ENCODE measurements around the gene CPNE6. TPM values are rescaled to one million over a fixed set of nuclear protein-coding genes. Genes with fewer than 3 reads are reported as not detected.

CPNE6 gene
- total and polyA plus RNA-seq, 2 of the 8 experiments (the other 6 are each of a cell fraction or from before 2014, with no cell fraction given) = 0.05 TPM; not detected in 1

DNA sequence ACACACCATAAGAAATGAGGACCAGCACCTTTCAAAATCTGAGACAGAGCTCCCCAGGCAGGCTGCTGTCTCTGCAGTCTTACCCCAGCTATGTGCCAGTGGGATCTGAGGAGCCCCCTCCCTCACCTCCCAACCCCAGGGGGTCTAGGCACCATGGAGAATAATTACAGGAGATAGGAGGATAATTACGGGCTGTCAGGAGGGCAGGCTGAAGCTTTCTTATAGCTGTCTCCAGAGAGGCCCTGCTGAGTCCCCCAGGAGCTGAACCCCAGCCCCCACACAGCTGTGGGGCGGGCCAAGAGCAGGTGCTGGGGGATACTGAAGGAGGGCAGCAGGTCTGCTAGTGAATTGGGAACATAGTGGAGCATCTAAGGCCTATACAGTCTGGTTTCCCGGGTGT, 6.8 kb downstream of the CPNE6 start:
- H3K9ac ChIP-seq (replicated peaks in 1 of 4; ENCODE audit: extremely low read depth in 1 of 4, low read depth in 3 of 4, low read length in 3 of 4) = no peak overlapping the region; a peak in 1 of 7 replicates
- POLR2A ChIA-PET (ENCODE audit: partially characterized antibody) = interaction anchor here (1.5 to 27.2 kb wide), 3 partner anchors 15 to 101 kb away, joined by 4 to 626 read pairs (median 36); partner anchors contain the start of gene PCK2

More for the DNA sequence above, 6.8 kb downstream of the CPNE6 start:
- H4K91ac ChIP-seq (replicated peaks; ENCODE audit: insufficient read length, low read length) = no peak overlapping the region
- no peak overlapping the region for H3K23ac ChIP-seq (ENCODE audit: insufficient read length)
- H3K27me3 ChIP-seq (replicated peaks in 1 of 4; ENCODE audit: control insufficient read depth in 3 of 4, extremely low read depth in 1 of 4, insufficient read depth in 3 of 4, low read length in 3 of 4) = peaks cover 0 to 10% (median 7%) of the 10 kb centered on the region in 4 experiments; a peak in 5 of 7 replicates
- no peak overlapping the region for H4K8ac ChIP-seq (ENCODE audit: extremely low read depth, insufficient read depth, low read length)
- H3K23me2 ChIP-seq (ENCODE audit: low read depth, low read length) = peaks cover 11% of the 10 kb centered on the region; the same call in 1 of the 2 replicates
- H2BK15ac ChIP-seq (ENCODE audit: low read length) = no peak overlapping the region
- peaks cover 0 to 18% (median 12%) of the 10 kb centered on the region in 4 experiments; a peak in 6 of 7 replicates for H3K4me1 ChIP-seq (replicated peaks in 1 of 4; ENCODE audit: control insufficient read depth in 3 of 4, insufficient read depth in 4 of 4, low read length in 3 of 4)
- FAIRE-seq (no peak), DNase-seq (ENCODE audit: low read depth in 1 of 2, low spot score in 2 of 2) (no peak)
- no peak overlapping the region for H3K4ac ChIP-seq (replicated peaks; ENCODE audit: insufficient read length, low read depth, low read length)
- WGBS, 2 experiments (ENCODE audit: extremely low coverage in 1 of 2, insufficient coverage in 1 of 2, insufficient read length in 1 of 2, insufficient replicate concordance in 2 of 2, low coverage in 1 of 2, low lambda C conversion rate in 2 of 2, missing lambda C conversion rate in 1 of 2) = 89% methylated on average over 3 of the region's 3 CpGs; no CpG with 5 or more reads in 1 of the 2 experiments
- H2BK5ac ChIP-seq (ENCODE audit: low read depth, low read length) = 0 out of 2 replicates have a peak overlapping the region, but pooled peaks have one; percentile 52
- no peak overlapping the region for H4K5ac ChIP-seq (ENCODE audit: insufficient read length, low read depth, low read length)
- H2BK120ac ChIP-seq (replicated peaks; ENCODE audit: low read depth, low read length) = no peak overlapping the region
- H4K20me1 ChIP-seq (replicated peaks in 1 of 2; ENCODE audit: control insufficient read depth in 1 of 2, insufficient read depth in 2 of 2, low read length in 2 of 2) = no peaks in the 10 kb centered on the region
- no peaks in the 10 kb centered on the region for H3K79me1 ChIP-seq (ENCODE audit: low read depth, low read length)
- H3K14ac ChIP-seq (ENCODE audit: insufficient read length) = no peak overlapping the region
- no peaks in the 10 kb centered on the region for H3K79me2 ChIP-seq (ENCODE audit: control insufficient read depth in 1 of 2, insufficient read depth in 2 of 2, low read length in 2 of 2)
- no peak overlapping the region for H3K4me3 ChIP-seq (ENCODE audit: extremely low read depth in 1 of 4, insufficient read depth in 2 of 4, low read depth in 3 of 4, low read length in 4 of 4)
- H3K4me2 ChIP-seq (ENCODE audit: insufficient read depth in 1 of 2, low read depth in 2 of 2, low read length in 2 of 2) = no peak overlapping the region
- H3K18ac ChIP-seq (ENCODE audit: extremely low read depth, low read length) = no peak overlapping the region
- no peaks in the 10 kb centered on the region for H3K9me3 ChIP-seq (ENCODE audit: insufficient read depth in 2 of 2, low read depth in 1 of 2, low read length in 1 of 2)
- H2AK5ac ChIP-seq (ENCODE audit: low read depth, low read length) = no peak overlapping the region
- H2BK20ac ChIP-seq (ENCODE audit: low read length) = no peak overlapping the region
- H3K56ac ChIP-seq (replicated peaks; ENCODE audit: insufficient read length, low read depth, low read length) = no peak overlapping the region
- CTCF ChIA-PET (ENCODE audit: partially characterized antibody) = interaction anchor here (1.0 to 23.8 kb wide), 4 partner anchors 9 to 31 kb away, joined by 3 to 316 read pairs (median 38); partner anchors contain the start of gene PCK2
- H2AFZ ChIP-seq (ENCODE audit: low read length) = no peak overlapping the region
- no peak for TF ChIP-seq TAF1 (IDR thresholded peaks at IDR 0.05; ENCODE audit: low read depth, low read length)
- no peak for TF ChIP-seq SIRT6 (IDR thresholded peaks at IDR 0.05; ENCODE audit: low read length)
- no peak for TF ChIP-seq CBX8 (IDR thresholded peaks at IDR 0.05; ENCODE audit: borderline replicate concordance, low read depth, low read length)
- TF ChIP-seq, protein P1, sequence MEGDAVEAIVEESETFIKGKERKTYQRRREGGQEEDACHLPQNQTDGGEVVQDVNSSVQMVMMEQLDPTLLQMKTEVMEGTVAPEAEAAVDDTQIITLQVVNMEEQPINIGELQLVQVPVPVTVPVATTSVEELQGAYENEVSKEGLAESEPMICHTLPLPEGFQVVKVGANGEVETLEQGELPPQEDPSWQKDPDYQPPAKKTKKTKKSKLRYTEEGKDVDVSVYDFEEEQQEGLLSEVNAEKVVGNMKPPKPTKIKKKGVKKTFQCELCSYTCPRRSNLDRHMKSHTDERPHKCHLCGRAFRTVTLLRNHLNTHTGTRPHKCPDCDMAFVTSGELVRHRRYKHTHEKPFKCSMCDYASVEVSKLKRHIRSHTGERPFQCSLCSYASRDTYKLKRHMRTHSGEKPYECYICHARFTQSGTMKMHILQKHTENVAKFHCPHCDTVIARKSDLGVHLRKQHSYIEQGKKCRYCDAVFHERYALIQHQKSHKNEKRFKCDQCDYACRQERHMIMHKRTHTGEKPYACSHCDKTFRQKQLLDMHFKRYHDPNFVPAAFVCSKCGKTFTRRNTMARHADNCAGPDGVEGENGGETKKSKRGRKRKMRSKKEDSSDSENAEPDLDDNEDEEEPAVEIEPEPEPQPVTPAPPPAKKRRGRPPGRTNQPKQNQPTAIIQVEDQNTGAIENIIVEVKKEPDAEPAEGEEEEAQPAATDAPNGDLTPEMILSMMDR (IDR thresholded peaks at IDR 0.05; ENCODE audit: control extremely low read depth in 1 of 3, insufficient read depth in 1 of 3, low read depth in 1 of 3, low read length in 3 of 3) = no peak
- no peak for TF ChIP-seq HDAC6 (IDR thresholded peaks at IDR 0.05; ENCODE audit: low read depth, low read length)
- H2BK12ac ChIP-seq (ENCODE audit: low read depth, low read length) = no peak overlapping the region
- no peaks in the 10 kb centered on the region for H3K36me3 ChIP-seq (ENCODE audit: control insufficient read depth in 2 of 4, insufficient read depth in 4 of 4, low read length in 3 of 4)
- H3K27ac ChIP-seq (ENCODE audit: low read depth, low read length) = no peak overlapping the region

Measured in H1 (cell line).